PC-9 (cell line): ENCODE results near the gene ATP6V1D.

ENCODE experiments used
- CTCF ChIP-seq: fragments of 200-600 bp; sonication (generic); conservative IDR thresholded peaks from 2 replicates; pipeline ENCODE4 v1.6.1; 2017; ENCODE audit warnings: mixed run types, antibody characterized with exemption, mild to moderate bottlenecking, moderate library complexity
- EZH2 ChIP-seq: fragments of 200-600 bp; sonication (generic); IDR thresholded peaks from 2 replicates; pipeline ENCODE4 v1.8.0; 2017; ENCODE audit warnings: antibody characterized with exemption, low read depth

- no peak for TF ChIP-seq CTCF
- no peak for TF ChIP-seq EZH2
Observed at GRCh38 chr14:67387195-67387594, 27.6 kb upstream of the ATP6V1D start.
